SKM-1 (cell line): Measurements from ENCODE around the gene ATXN3.

Experiments used
- DNase-seq: peaks from one replicate; lab custom pipeline; 2025; ENCODE audit not compliant: unreplicated experiment; lab: John Stamatoyannopoulos, UW

ATXN3 gene

GRCh38 chr14:92009604-92010003 is 96.8 kb downstream of the ATXN3 start:
- DNase-seq = no peak
